Colonic mucosa (tissue), 4 donors: Measurements from ENCODE around the gene NOTCH2. TPM values are rescaled to one million over a fixed set of nuclear protein-coding genes. Genes with fewer than 3 reads are reported as not detected.

Experiments
- DNase-seq: peaks from one replicate; pipeline ENCODE4 v3.0.0-alpha.2; 2020
- H3K27ac ChIP-seq: fragments of 200-600 bp; one replicate; pipeline ENCODE4 v1.8.0; 2021
- H3K27me3 ChIP-seq: fragments of 200-600 bp; one replicate; pipeline ENCODE4 v1.8.0; 2021
- H3K36me3 ChIP-seq: fragments of 200-600 bp; one replicate; pipeline ENCODE4 v1.8.0; 2021
- H3K4me1 ChIP-seq: fragments of 200-600 bp; one replicate; pipeline ENCODE4 v1.8.0; 2021; ENCODE audit warnings: mild to moderate bottlenecking
- H3K4me3 ChIP-seq: fragments of 200-600 bp; one replicate; pipeline ENCODE4 v1.8.0; 2021
- H3K9ac ChIP-seq, 2 donors: one replicate each; pipeline ENCODE4 v1.7.0; 2013; ENCODE audit warnings: control low read depth in 2 of 2, low read depth in 2 of 2, low read length in 2 of 2
- H3K9me3 ChIP-seq: fragments of 200-600 bp; one replicate; pipeline ENCODE4 v1.8.0; 2021
- intact Hi-C: fragments of 100-400 bp; cut with DNase I; formaldehyde crosslinking; loops from one replicate; pipeline ENCODE4 v1.14.1; 2022
- total RNA-seq, 2 donors: library from RNA; stranded (reverse); fragmentation: NEBNext Ultra II Directional in 1 of 2; extraction: Animal tissue kit (Norgen Biotek cat#: 25700) in 1 of 2; gene quantifications; one replicate each; pipeline ENCODE4 v1.2.1, GENCODE V29; 2021
- TF ChIP-seq, protein P1 (sequence below): fragments of 200-600 bp; IDR thresholded peaks from one replicate; pipeline ENCODE4 v1.8.0; 2022; ENCODE audit warnings: antibody characterized with exemption, mild to moderate bottlenecking
- donor health status: healthy.
- donor health status: DM: no; HTN: no; CAD: no.
- donor health status: DM: no; HTN: no; CAD: no.

Gene NOTCH2
- total RNA-seq, 2 donors from 2014 or later = 53.0 to 69.6 TPM

DNA sequence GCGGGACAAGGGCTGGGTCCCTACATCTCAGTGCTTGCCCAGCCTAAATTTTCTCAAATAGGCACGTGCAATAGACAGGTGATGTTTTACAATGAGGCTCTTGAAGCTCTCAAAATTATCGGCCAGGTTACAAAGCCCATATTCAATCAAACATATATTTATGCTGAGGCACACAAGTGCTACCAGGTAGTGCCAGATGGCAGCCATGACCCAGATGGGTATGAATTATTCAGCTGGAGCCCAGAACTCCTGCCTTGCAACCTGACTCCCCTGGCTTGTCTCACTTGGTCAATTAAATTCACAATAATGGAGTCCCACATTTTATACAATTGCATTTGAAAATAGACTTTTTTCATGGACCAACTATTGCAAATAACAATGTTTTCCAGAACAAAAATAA, 160.8 kb downstream of the NOTCH2 start:
- intact Hi-C loops = no loop called here
- no peak overlapping the region for H3K9ac ChIP-seq
- TF ChIP-seq, protein P1, sequence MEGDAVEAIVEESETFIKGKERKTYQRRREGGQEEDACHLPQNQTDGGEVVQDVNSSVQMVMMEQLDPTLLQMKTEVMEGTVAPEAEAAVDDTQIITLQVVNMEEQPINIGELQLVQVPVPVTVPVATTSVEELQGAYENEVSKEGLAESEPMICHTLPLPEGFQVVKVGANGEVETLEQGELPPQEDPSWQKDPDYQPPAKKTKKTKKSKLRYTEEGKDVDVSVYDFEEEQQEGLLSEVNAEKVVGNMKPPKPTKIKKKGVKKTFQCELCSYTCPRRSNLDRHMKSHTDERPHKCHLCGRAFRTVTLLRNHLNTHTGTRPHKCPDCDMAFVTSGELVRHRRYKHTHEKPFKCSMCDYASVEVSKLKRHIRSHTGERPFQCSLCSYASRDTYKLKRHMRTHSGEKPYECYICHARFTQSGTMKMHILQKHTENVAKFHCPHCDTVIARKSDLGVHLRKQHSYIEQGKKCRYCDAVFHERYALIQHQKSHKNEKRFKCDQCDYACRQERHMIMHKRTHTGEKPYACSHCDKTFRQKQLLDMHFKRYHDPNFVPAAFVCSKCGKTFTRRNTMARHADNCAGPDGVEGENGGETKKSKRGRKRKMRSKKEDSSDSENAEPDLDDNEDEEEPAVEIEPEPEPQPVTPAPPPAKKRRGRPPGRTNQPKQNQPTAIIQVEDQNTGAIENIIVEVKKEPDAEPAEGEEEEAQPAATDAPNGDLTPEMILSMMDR = no peak

DNA sequence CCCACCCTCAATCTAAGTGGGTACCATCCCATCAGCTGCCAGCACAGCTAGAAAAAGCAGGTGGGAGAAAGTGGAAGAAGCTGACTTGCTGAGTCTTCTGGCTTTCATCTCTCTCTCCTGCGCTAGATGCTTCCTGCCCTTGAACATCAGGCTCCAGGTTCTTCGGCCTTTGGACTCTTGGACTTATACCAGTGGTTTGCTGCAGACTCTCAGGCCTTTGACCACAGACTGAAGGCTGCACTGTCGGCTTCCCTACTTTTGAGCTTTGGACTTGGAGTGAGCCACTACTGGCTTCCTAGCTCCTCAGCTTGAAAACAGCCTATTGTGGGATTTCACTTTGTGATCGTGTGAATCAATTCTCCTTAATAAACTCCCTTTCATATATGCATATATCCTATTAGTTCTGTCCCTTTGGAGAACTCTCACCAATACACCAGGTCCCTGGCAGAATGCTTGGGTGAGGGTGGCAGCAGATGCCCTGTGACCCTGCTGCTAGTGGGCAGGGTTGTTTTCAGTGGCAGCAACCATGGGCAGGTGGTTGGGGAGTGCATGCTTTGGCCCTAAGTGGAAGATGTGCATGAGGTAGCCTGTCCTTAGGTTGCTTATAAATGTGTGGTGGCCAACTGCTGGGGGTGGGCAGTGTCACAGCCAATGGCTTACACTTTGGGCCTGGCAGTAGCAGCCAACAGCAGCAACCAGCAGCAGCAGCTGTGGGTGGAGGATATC, 162.4 kb downstream of the NOTCH2 start:
- H3K4me1 ChIP-seq = no peaks in the 10 kb centered on the region
- intact Hi-C loops = no loop called here
- TF ChIP-seq, protein P1 = no peak
- no peaks in the 10 kb centered on the region for H3K27me3 ChIP-seq
- no peaks in the 10 kb centered on the region for H3K9me3 ChIP-seq
- no peak overlapping the region for H3K27ac ChIP-seq
- H3K4me3 ChIP-seq = no peak overlapping the region
- no peak for DNase-seq
- H3K36me3 ChIP-seq = no peaks in the 10 kb centered on the region
- no peak overlapping the region for H3K9ac ChIP-seq

More for the DNA sequence above, 160.8 kb downstream of the NOTCH2 start:
- Histone ChIP-seq H3K4me3 (no peak overlapping the region), H3K4me1 (no peaks in the 10 kb centered on the region), H3K27me3 (no peaks in the 10 kb centered on the region), H3K36me3 (no peaks in the 10 kb centered on the region), H3K9me3 (no peaks in the 10 kb centered on the region), H3K27ac (no peak overlapping the region)
- no peak for DNase-seq

DNA sequence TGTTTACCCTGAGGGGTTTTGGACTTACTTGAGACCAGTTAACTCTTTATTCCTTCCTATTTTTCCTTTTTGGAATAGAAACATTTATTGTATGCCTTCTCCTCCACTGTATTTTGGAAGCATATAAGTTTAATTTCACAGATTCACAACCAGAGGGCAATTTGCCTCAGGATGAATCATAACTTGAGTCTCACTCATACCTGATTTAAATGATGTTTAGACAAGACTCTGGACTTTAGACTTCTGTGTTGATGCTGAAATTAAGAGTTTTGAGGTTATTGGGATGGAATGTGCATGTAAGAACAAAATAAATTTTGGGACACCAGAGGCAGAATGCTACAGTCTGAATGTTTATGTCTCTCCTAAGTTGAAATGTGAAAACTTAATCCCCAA, 166.0 kb downstream of the NOTCH2 start:
- H3K27ac ChIP-seq = no peak overlapping the region
- DNase-seq = no peak
- H3K4me3 ChIP-seq = no peak overlapping the region
- no peak overlapping the region for H3K9ac ChIP-seq
- no peaks in the 10 kb centered on the region for H3K4me1 ChIP-seq
- H3K9me3 ChIP-seq = no peaks in the 10 kb centered on the region
- no peaks in the 10 kb centered on the region for H3K36me3 ChIP-seq
- TF ChIP-seq, protein P1 = no peak
- H3K27me3 ChIP-seq = no peaks in the 10 kb centered on the region
- intact Hi-C loops = no loop called here

DNA sequence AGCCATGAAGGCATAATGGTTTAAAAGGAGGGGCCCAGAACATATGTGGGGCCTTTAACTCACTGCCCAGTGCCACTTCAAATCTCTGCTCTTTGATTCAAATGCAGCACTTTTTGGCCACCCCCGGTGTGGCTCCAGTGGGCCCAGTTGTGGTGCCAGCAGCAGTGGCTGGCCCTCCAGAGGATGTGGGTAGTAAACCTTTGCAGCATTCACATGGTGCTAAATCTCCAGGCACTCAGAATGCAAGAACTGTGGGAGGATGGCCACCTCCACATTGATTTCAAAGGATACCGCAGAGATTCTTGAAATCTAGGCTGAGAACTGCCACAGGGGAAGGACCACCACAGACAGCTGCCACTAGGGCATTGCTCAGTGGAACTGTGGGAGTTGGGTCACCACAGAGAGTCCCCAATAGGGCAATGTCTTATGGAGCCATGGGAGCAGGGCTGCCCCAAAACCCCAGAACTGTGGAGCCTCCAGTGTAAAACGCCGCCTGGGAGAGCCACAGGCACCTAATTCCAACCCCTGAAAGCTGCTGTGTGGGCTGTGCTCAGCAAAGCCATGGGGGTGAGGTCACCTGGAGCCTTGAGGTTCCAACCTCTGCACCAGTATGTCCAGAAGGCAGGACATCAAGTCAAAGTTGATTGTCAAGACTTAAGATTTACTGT, 166.6 kb downstream of the NOTCH2 start:
- Histone ChIP-seq H3K4me1 (no peaks in the 10 kb centered on the region), H3K27ac (no peak overlapping the region), H3K36me3 (no peaks in the 10 kb centered on the region), H3K9ac (no peak overlapping the region), H3K4me3 (no peak overlapping the region), H3K27me3 (no peaks in the 10 kb centered on the region), H3K9me3 (no peaks in the 10 kb centered on the region)
- intact Hi-C loops = no loop called here
- no peak for DNase-seq
- TF ChIP-seq, protein P1 = no peak

DNA sequence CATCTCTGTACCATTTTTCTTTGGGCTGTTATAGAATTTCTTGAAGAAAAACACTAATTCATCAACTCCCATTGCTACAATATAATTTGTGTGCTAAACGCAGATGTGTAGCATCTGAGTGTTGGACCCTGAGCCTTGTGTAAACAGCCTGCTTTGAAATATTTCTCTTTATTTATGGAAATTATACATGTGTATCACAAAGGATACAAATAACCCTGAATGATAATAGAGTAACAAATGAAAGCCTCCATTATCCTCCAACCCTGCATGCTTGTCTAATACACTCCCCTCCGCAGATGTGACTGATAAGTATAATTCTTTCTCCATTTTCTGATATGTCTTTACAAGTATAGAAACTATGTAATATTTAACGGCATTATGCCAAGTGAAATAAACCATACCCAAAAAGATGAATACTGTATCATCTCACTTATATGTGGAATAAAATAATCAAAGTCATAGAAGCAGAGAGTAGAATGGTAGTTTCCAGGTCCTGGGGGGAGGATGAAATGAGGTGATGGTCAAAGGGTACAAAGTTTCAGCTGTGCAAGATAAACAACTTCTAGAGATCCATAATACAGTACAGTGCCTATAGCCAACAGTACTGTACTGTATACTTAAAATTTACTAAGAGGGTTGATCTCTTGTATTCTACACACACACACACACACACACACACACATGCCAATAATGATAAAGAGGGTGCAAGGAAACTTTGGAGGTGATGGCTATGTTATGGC, 170.3 kb downstream of the NOTCH2 start:
- TF ChIP-seq, protein P1 = no peak
- no peak overlapping the region for H3K4me3 ChIP-seq

More for the DNA sequence above, 170.3 kb downstream of the NOTCH2 start:
- H3K9ac ChIP-seq = no peak overlapping the region
- no peaks in the 10 kb centered on the region for H3K27me3 ChIP-seq
- DNase-seq = no peak
- no peaks in the 10 kb centered on the region for H3K4me1 ChIP-seq
- no peaks in the 10 kb centered on the region for H3K36me3 ChIP-seq
- H3K27ac ChIP-seq = no peak overlapping the region
- intact Hi-C loops = no loop called here
- no peaks in the 10 kb centered on the region for H3K9me3 ChIP-seq
